Hepatocyte (in vitro differentiated cells): ENCODE measurements around the gene AGBL3. TPM values are rescaled to one million over a fixed set of nuclear protein-coding genes. Genes with fewer than 3 reads are reported as not detected.
A peak's percentile ranks its signal among the peaks of the same experiment; 100 is the strongest.

Experiments used
- DNase-seq: peaks from one replicate; pipeline ENCODE4 v3.0.0-alpha.2; 2016; ENCODE audit warnings: low spot score
- H2AFZ ChIP-seq: fragments of 200-600 bp; sonication (generic); 2 replicates; pipeline ENCODE4 v1.6.0; 2016; ENCODE audit warnings: antibody characterized with exemption, mild to moderate bottlenecking
- H3K27ac ChIP-seq: fragments of 200-600 bp; sonication (generic); 2 replicates; pipeline ENCODE4 v1.5.1; 2016; ENCODE audit warnings: mild to moderate bottlenecking
- H3K27me3 ChIP-seq: fragments of 200-600 bp; sonication (generic); 2 replicates; pipeline ENCODE4 v1.6.1; 2016
- H3K36me3 ChIP-seq: fragments of 200-600 bp; sonication (generic); replicated peaks from 2 replicates; pipeline ENCODE4 v1.5.1; 2016; ENCODE audit warnings: low read depth; ENCODE audit not compliant: insufficient read depth
- H3K4me1 ChIP-seq: fragments of 200-600 bp; sonication (generic); 2 replicates; pipeline ENCODE4 v1.5.1; 2016; ENCODE audit warnings: mild to moderate bottlenecking, moderate library complexity; ENCODE audit not compliant: insufficient read depth
- H3K4me2 ChIP-seq: fragments of 200-600 bp; sonication (generic); 2 replicates; pipeline ENCODE4 v1.6.0; 2016
- H3K4me3 ChIP-seq: fragments of 200-600 bp; sonication (generic); 2 replicates; pipeline ENCODE4 v1.5.1; 2016; ENCODE audit warnings: mild to moderate bottlenecking
- H3K79me2 ChIP-seq: fragments of 200-600 bp; sonication (generic); 2 replicates; pipeline ENCODE4 v1.6.0; 2017; ENCODE audit warnings: mild to moderate bottlenecking
- H3K9me2 ChIP-seq: fragments of 200-600 bp; sonication (generic); replicated peaks from 2 replicates; pipeline ENCODE4 v1.6.0; 2017; ENCODE audit warnings: mild to moderate bottlenecking; ENCODE audit not compliant: insufficient read depth
- H3K9me3 ChIP-seq: fragments of 200-600 bp; sonication (generic); 2 replicates; pipeline ENCODE4 v1.5.1; 2016; ENCODE audit warnings: low read depth, mild to moderate bottlenecking
- H4K20me1 ChIP-seq: fragments of 200-600 bp; sonication (generic); 2 replicates; pipeline ENCODE4 v1.6.0; 2016; ENCODE audit warnings: mild to moderate bottlenecking; ENCODE audit not compliant: insufficient read depth, poor library complexity, severe bottlenecking
- CTCF ChIP-seq: fragments of 200-600 bp; sonication (generic); IDR thresholded peaks from 2 replicates; pipeline ENCODE4 v1.5.1; 2016; ENCODE audit warnings: antibody characterized with exemption, mild to moderate bottlenecking; ENCODE audit not compliant: poor library complexity
- EZH2 ChIP-seq: fragments of 200-600 bp; sonication (generic); IDR thresholded peaks from 2 replicates; pipeline ENCODE4 v1.6.1; 2016; ENCODE audit warnings: antibody characterized with exemption, mild to moderate bottlenecking, borderline replicate concordance
- EZH2phosphoT487 ChIP-seq: fragments of 200-600 bp; sonication (generic); IDR thresholded peaks from one replicate; pipeline ENCODE4 v1.6.1; 2018; ENCODE audit warnings: antibody characterized with exemption, mild to moderate bottlenecking, low read depth, moderate library complexity; ENCODE audit not compliant: unreplicated experiment, severe bottlenecking
- WGBS: methylation state at CpG from one replicate; pipeline ENCODE4 v1.1.6; 2016; ENCODE audit warnings: low lambda C conversion rate; ENCODE audit errors: missing lambda C conversion rate; 5-methylcytosine and 5-hydroxymethylcytosine counted together
- polyA plus RNA-seq: library from polyadenylated mRNA; unstranded; fragments of >200 nt; fragmentation: Nextera tagmentation; extraction: Ambion mirVana; gene quantifications from 2 replicates; pipeline ENCODE4 v1.2.1, GENCODE V29; 2016
- total RNA-seq: library from RNA; depleted of rRNA; stranded (reverse); fragments of >200 nt; gene quantifications from 2 replicates; pipeline ENCODE4 v1.2.3, GENCODE V29; 2014

AGBL3 gene
- total and polyA plus RNA-seq, 2 experiments from 2014 or later, result 2.3 to 6.4 TPM

DNA sequence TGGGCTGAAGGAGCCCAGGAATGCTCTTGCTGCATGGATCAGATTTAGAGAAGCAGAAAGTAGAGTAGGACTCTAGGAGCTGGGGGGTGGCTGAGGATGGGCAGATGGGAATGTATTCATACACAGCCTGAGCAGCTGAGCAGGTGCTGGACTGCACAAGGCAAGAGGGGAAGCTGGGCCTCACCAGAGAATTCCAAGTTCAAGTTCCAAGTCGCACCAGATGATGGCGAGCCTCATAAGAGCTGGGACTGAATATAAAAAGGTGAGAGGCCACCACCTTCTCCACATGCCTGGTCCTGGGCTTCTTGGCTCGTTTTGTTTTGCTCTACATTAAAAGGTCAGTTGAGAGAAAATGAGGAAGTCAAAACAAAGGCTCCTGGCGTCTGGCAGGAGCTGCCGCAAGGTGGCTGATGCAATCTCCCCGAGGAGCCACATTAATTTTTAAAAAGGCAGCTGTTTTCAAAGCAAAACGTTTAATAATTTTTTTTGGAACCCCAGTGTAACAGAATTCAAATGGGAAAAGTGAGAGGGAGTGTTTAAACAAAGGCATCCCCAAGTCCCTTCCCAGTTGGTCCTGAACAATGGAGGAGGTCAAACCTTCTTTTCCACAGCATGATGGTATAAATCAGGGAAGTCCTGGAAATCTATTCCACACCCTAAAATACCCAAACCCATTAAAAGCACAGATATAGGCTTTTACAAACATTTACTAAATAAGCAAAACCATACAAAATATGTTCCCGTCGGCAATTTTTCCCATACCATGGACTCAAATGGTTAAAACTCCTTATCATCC, 174.7 kb downstream of the AGBL3 start:
- H3K4me2 ChIP-seq, result peak overlapping the region; percentile 0

DNA sequence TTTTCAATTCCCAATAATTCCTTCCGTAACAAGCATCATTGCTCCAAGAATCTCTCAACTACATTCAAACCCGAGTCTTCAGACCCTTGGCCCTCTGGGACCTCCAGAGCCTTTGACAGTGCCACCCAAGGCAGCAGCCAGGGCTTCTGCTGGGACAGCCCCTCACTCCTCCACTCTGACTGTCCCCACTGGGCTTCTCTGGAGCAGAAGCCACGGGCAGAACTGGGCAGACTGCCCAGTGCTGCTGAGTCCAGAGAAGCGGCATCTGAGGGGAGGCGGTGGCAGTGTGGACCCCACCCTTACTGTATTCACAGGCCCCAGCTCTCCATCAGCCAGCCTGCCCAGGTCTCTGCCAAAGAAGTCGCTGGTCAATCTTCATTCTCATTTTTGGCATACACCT, 175.4 kb downstream of the AGBL3 start:
- WGBS, result 96% methylated on average over 6 of the region's 6 CpGs
- Histone ChIP-seq H3K9me3 (no peaks in the 10 kb centered on the region), H3K4me1 (peaks cover 10% of the 10 kb centered on the region), H3K27ac (no peak overlapping the region), H3K27me3 (no peaks in the 10 kb centered on the region), H3K36me3 (no peaks in the 10 kb centered on the region), H3K4me3 (no peak overlapping the region), H3K4me2 (no peak overlapping the region), H3K9me2 (no peaks in the 10 kb centered on the region), H4K20me1 (no peaks in the 10 kb centered on the region), H2AFZ (no peak overlapping the region), H3K79me2 (peaks cover 3% of the 10 kb centered on the region)
- DNase-seq, result no peak
- TF ChIP-seq CTCF (no peak), EZH2 (no peak)

More for the DNA sequence above, 174.7 kb downstream of the AGBL3 start:
- no peaks in the 10 kb centered on the region for H3K36me3 ChIP-seq
- DNase-seq, result no peak
- peaks cover 10% of the 10 kb centered on the region for H3K4me1 ChIP-seq
- peak overlapping the region; percentile 66 for H3K27ac ChIP-seq
- H3K9me3 ChIP-seq, result peaks cover 5% of the 10 kb centered on the region
- no peaks in the 10 kb centered on the region for H4K20me1 ChIP-seq
- H3K4me3 ChIP-seq, result no peak overlapping the region
- TF ChIP-seq EZH2phosphoT487 (no peak), CTCF (no peak), EZH2 (no peak)
- 63% methylated on average over 9 of the region's 9 CpGs for WGBS
- no peaks in the 10 kb centered on the region for H3K9me2 ChIP-seq
- no peak overlapping the region for H2AFZ ChIP-seq
- no peaks in the 10 kb centered on the region for H3K27me3 ChIP-seq
- peaks cover 6% of the 10 kb centered on the region for H3K79me2 ChIP-seq

DNA sequence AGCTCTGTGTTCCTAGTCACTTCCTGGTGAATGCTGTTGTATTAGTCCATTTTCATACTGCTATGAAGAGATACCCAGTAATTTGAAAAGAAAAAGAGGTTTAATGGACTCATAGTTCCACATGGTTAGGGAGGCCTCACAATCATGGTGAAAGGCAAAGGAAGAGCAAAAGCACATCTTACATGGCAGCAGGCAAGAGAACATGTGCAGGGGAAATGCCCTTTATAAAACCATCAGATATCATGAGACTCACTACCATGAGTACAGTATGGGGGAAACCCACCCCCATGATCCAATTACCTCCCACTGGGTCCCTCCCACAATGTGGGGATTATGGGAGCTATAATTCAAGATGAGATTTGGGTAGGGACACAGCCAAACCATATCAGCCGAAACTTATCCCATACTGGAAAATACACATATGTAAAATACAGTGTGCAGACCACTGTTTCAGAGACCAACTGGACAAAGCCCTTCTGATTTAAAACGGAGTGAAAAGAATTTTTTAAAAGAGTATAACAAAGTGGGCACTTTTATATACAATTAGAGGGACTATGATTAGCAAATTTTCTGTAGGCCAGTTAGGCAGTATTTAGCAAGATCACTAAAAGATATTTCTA, 176.2 kb downstream of the AGBL3 start:
- 94% methylated on average over 2 of the region's 2 CpGs for WGBS
- Histone ChIP-seq H4K20me1 (no peaks in the 10 kb centered on the region), H2AFZ (no peak overlapping the region), H3K79me2 (peaks cover under 1% of the 10 kb centered on the region), H3K4me1 (peaks cover 10% of the 10 kb centered on the region), H3K27me3 (no peaks in the 10 kb centered on the region), H3K36me3 (no peaks in the 10 kb centered on the region), H3K4me2 (no peak overlapping the region), H3K27ac (no peak overlapping the region), H3K9me2 (no peaks in the 10 kb centered on the region), H3K4me3 (no peak overlapping the region), H3K9me3 (no peaks in the 10 kb centered on the region)
- no peak for TF ChIP-seq EZH2
- TF ChIP-seq CTCF, result no peak
- TF ChIP-seq EZH2phosphoT487, result no peak
- no peak for DNase-seq
